Caco-2 (cell line): Measurements from ENCODE around the gene GRIK4. TPM values are rescaled to one million over a fixed set of nuclear protein-coding genes. Genes with fewer than 3 reads are reported as not detected.

Experiments
- BruUV-seq: library from RNA; stranded (reverse); fragments of 400-500 nt; replicated peaks from 2 replicates; lab custom pipeline; 2021; lab: Mats Ljungman, UMichigan
- CTCF ChIA-PET: fragments of 300-600 bp; sonication (Branson Sonifier 250); formaldehyde crosslinking; loops from one replicate; lab custom pipeline; 2022; ENCODE audit warnings: antibody characterized with exemption; lab: Charles Lee
- POLR2A ChIA-PET: fragments of 300-600 bp; sonication (Branson Sonifier 250); formaldehyde crosslinking; loops from one replicate; lab custom pipeline; 2022; ENCODE audit warnings: antibody characterized with exemption; lab: Charles Lee
- DNase-seq, 2 experiments: peaks; one replicate each; pipeline versions ENCODE4 v3.0.0 to v3.0.0-alpha.2; 2020 to 2022
- H3K27me3 ChIP-seq: replicated peaks from 2 replicates; pipeline ENCODE4 v1.6.0; 2011; ENCODE audit warnings: low read length; ENCODE audit not compliant: control insufficient read depth, insufficient read depth
- H3K36me3 ChIP-seq: 2 replicates; pipeline ENCODE4 v1.5.1; 2011; ENCODE audit warnings: low read length; ENCODE audit not compliant: control insufficient read depth, insufficient read depth
- H3K4me1 ChIP-seq: fragments of 250-450 bp; sonication (Bioruptor Pico); 2 replicates; pipeline ENCODE4 v1.5.1; 2020; ENCODE audit warnings: mild to moderate bottlenecking
- H3K4me3 ChIP-seq: 2 replicates; pipeline ENCODE4 v1.5.1; 2011; ENCODE audit warnings: low read depth, mild to moderate bottlenecking, control low read depth, low read length
- H3K9me3 ChIP-seq: fragments of 250-450 bp; sonication (Bioruptor Pico); 2 replicates; pipeline ENCODE4 v1.5.1; 2020; ENCODE audit warnings: mild to moderate bottlenecking, moderate library complexity
- H3K27ac Mint-ChIP-seq: one replicate; pipeline ENCODE4 v1.8.0; 2022; ENCODE audit warnings: mixed read lengths; ENCODE audit not compliant: unreplicated experiment
- H3K27me3 Mint-ChIP-seq: one replicate; pipeline ENCODE4 v1.8.0; 2022; ENCODE audit warnings: mixed read lengths; ENCODE audit not compliant: insufficient read depth, unreplicated experiment
- H3K36me3 Mint-ChIP-seq: one replicate; pipeline ENCODE4 v1.8.0; 2022; ENCODE audit warnings: mild to moderate bottlenecking, mixed read lengths; ENCODE audit not compliant: insufficient read depth, unreplicated experiment
- H3K4me1 Mint-ChIP-seq: one replicate; pipeline ENCODE4 v1.8.0; 2022; ENCODE audit warnings: low read depth, mixed read lengths; ENCODE audit not compliant: unreplicated experiment
- H3K4me3 Mint-ChIP-seq: one replicate; pipeline ENCODE4 v1.8.0; 2022; ENCODE audit warnings: mild to moderate bottlenecking, moderate library complexity, mixed read lengths; ENCODE audit not compliant: unreplicated experiment
- H3K9me3 Mint-ChIP-seq: one replicate; pipeline ENCODE4 v1.8.0; 2022; ENCODE audit warnings: mixed read lengths; ENCODE audit not compliant: unreplicated experiment
- intact Hi-C: fragments of 100-400 bp; cut with micrococcal nuclease; formaldehyde crosslinking; loops from one replicate; pipeline ENCODE4 v1.10.0; 2022; ENCODE audit not compliant: unreplicated experiment
- total RNA-seq: library from RNA; stranded (reverse); gene quantifications from 2 replicates; pipeline ENCODE4 v1.2.3, GENCODE V29; 2022
- TF ChIP-seq, protein P1 (sequence below), 2 experiments: fragments of 200-600 bp in 1 of 2; IDR thresholded peaks; 1 replicate in 1 of 2; 2 replicates in 1 of 2; pipeline versions ENCODE4 v1.5.1 to v1.8.0; 2011 to 2022; ENCODE audit warnings: antibody characterized with exemption in 1 of 2, control low read depth in 1 of 2, inconsistent platforms in 1 of 2, low read depth in 1 of 2, low read length in 1 of 2, mild to moderate bottlenecking in 1 of 2, moderate library complexity in 1 of 2; ENCODE audit not compliant: insufficient read depth in 1 of 2, severe bottlenecking in 1 of 2, unreplicated experiment in 1 of 2

The GRIK4 gene
- total RNA-seq, 1 experiment from 2014 or later = 2.0 TPM

GRCh38 chr11:120869097-120869496 lies 357.5 kb downstream of the GRIK4 start:
- Histone ChIP-seq H3K4me3 (no peak overlapping the region), H3K4me1 (no peaks in the 10 kb centered on the region), H3K9me3 (no peaks in the 10 kb centered on the region), H3K27me3 (peaks cover 2% of the 10 kb centered on the region; the same call in 1 of the 2 replicates), H3K36me3 (no peaks in the 10 kb centered on the region)
- ChIA-PET POLR2A (no interaction called here), CTCF (no interaction called here)
- Mint-ChIP-seq H3K9me3 (no peaks in the 10 kb centered on the region), H3K27ac (no peak overlapping the region), H3K27me3 (peaks cover 29% of the 10 kb centered on the region), H3K4me1 (no peaks in the 10 kb centered on the region), H3K4me3 (no peak overlapping the region), H3K36me3 (no peaks in the 10 kb centered on the region)
- intact Hi-C loops = no loop called here
- TF ChIP-seq, protein P1, sequence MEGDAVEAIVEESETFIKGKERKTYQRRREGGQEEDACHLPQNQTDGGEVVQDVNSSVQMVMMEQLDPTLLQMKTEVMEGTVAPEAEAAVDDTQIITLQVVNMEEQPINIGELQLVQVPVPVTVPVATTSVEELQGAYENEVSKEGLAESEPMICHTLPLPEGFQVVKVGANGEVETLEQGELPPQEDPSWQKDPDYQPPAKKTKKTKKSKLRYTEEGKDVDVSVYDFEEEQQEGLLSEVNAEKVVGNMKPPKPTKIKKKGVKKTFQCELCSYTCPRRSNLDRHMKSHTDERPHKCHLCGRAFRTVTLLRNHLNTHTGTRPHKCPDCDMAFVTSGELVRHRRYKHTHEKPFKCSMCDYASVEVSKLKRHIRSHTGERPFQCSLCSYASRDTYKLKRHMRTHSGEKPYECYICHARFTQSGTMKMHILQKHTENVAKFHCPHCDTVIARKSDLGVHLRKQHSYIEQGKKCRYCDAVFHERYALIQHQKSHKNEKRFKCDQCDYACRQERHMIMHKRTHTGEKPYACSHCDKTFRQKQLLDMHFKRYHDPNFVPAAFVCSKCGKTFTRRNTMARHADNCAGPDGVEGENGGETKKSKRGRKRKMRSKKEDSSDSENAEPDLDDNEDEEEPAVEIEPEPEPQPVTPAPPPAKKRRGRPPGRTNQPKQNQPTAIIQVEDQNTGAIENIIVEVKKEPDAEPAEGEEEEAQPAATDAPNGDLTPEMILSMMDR (IDR thresholded peaks at IDR 0.05; ENCODE audit: insufficient read depth in 1 of 2, low read depth in 1 of 2, low read length in 1 of 2, severe bottlenecking in 1 of 2, unreplicated experiment in 1 of 2) = no peak
- BruUV-seq = no TSS peak
- DNase-seq = no peak

- no peak overlapping the region for H3K4me3 ChIP-seq
- H3K4me1 Mint-ChIP-seq = no peaks in the 10 kb centered on the region
- no peaks in the 10 kb centered on the region for H3K9me3 Mint-ChIP-seq
- no peaks in the 10 kb centered on the region for H3K36me3 ChIP-seq
- H3K4me1 ChIP-seq = no peaks in the 10 kb centered on the region
- intact Hi-C loops = no loop called here
- BruUV-seq = no TSS peak
- H3K9me3 ChIP-seq = no peaks in the 10 kb centered on the region
- peaks cover 2% of the 10 kb centered on the region; the same call in 1 of the 2 replicates for H3K27me3 ChIP-seq
- no peak overlapping the region for H3K27ac Mint-ChIP-seq
- H3K4me3 Mint-ChIP-seq = no peak overlapping the region
- H3K36me3 Mint-ChIP-seq = no peaks in the 10 kb centered on the region
- CTCF ChIA-PET = no interaction called here
- TF ChIP-seq, protein P1 (IDR thresholded peaks at IDR 0.05; ENCODE audit: insufficient read depth in 1 of 2, low read depth in 1 of 2, low read length in 1 of 2, severe bottlenecking in 1 of 2, unreplicated experiment in 1 of 2) = no peak
- POLR2A ChIA-PET = no interaction called here
- DNase-seq = no peak
- peaks cover 29% of the 10 kb centered on the region for H3K27me3 Mint-ChIP-seq
These were observed 358.0 kb downstream of the GRIK4 start for GRCh38 chr11:120869516-120870011.

DNA sequence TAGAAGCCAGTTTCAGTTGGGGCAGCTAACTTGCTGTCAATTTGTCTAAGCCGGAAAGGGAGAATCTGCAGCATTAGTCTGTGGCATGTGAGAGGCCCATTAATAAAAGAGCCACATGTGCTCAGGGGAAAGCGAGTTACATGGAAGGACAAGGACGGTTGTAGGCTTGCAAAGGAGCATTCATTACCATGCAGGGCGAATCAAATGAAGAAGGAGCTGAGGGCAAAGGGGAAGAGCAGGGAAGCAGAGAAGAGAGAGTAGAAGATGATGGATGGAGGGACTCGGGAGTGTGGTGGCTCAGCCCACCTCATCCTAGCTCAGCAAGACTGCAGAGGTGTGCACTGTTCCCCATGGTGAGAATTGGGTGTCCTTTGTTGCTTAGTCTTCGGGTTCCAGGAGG lies 359.6 kb downstream of the GRIK4 start:
- TF ChIP-seq, protein P1 (IDR thresholded peaks at IDR 0.05; ENCODE audit: insufficient read depth in 1 of 2, low read depth in 1 of 2, low read length in 1 of 2, severe bottlenecking in 1 of 2, unreplicated experiment in 1 of 2) = no peak
- no peak overlapping the region for H3K4me3 ChIP-seq
- Mint-ChIP-seq H3K9me3 (peaks cover 6% of the 10 kb centered on the region), H3K36me3 (peaks cover 2% of the 10 kb centered on the region), H3K4me3 (no peak overlapping the region), H3K4me1 (no peaks in the 10 kb centered on the region), H3K27me3 (peaks cover 34% of the 10 kb centered on the region), H3K27ac (no peak overlapping the region)
- no peaks in the 10 kb centered on the region for H3K9me3 ChIP-seq
- H3K36me3 ChIP-seq = no peaks in the 10 kb centered on the region
- H3K27me3 ChIP-seq = peaks cover 2% of the 10 kb centered on the region; the same call in 1 of the 2 replicates
- BruUV-seq = no TSS peak
- DNase-seq = no peak
- ChIA-PET CTCF (no interaction called here), POLR2A (no interaction called here)
- no peaks in the 10 kb centered on the region for H3K4me1 ChIP-seq
- intact Hi-C loops = no loop called here
